Kidney glomerular epithelial cell (primary cell): ENCODE measurements around the gene STAMBP.
"Not testable (repeated sequence)": the region's sequence is repeated elsewhere in the genome, so short reads cannot be mapped to it uniquely, and the experiment has no call there.

Experiments used
- DNase-seq: peaks from one replicate; lab custom pipeline; 2025; lab: John Stamatoyannopoulos, UW

Gene STAMBP

GRCh38 chr2:73837847-73838585 is 9.3 kb downstream of the STAMBP start:
- DNase-seq, result no peak

GRCh38 chr2:73838889-73839534 is 10.3 kb downstream of the STAMBP start:
- DNase-seq, result peak; percentile 42

- DNase-seq, result no peak
These were observed 11.1 kb downstream of the STAMBP start for GRCh38 chr2:73839653-73840411.

- DNase-seq, result no peak
These were observed 13.4 kb downstream of the STAMBP start for GRCh38 chr2:73841912-73842738.

- DNase-seq, result no peak
These were observed 13.9 kb downstream of the STAMBP start for GRCh38 chr2:73842739-73843019.

- no peak for DNase-seq
These were observed 15.3 kb downstream of the STAMBP start for GRCh38 chr2:73844087-73844486.

GRCh38 chr2:73850009-73850408 is 21.2 kb downstream of the STAMBP start:
- no peak for DNase-seq

GRCh38 chr2:73851274-73851673 is 22.5 kb downstream of the STAMBP start:
- no peak for DNase-seq

GRCh38 chr2:73852020-73852419 is 23.3 kb downstream of the STAMBP start:
- peak; percentile 22 for DNase-seq

- DNase-seq, result no peak
These were observed 26.8 kb downstream of the STAMBP start for GRCh38 chr2:73855526-73855925.

GRCh38 chr2:73856214-73856613 is 27.5 kb downstream of the STAMBP start:
- no peak for DNase-seq

GRCh38 chr2:73859721-73860586 is 31.2 kb downstream of the STAMBP start:
- DNase-seq, result peak; percentile 61

GRCh38 chr2:73862987-73863386 is 34.2 kb downstream of the STAMBP start:
- DNase-seq, result no peak

- no peak for DNase-seq
These were observed 39.6 kb downstream of the STAMBP start for GRCh38 chr2:73868204-73868978.

GRCh38 chr2:73870084-73870483 is 41.3 kb downstream of the STAMBP start:
- DNase-seq, result peak; percentile 6

- no peak for DNase-seq
These were observed 48.5 kb downstream of the STAMBP start for GRCh38 chr2:73877071-73877802.

- not testable (repeated sequence) for DNase-seq
These were observed 49.2 kb downstream of the STAMBP start for GRCh38 chr2:73877984-73878383.

- DNase-seq, result no peak
These were observed 56.6 kb downstream of the STAMBP start for GRCh38 chr2:73885406-73885805.

GRCh38 chr2:73886357-73886756 is 57.6 kb downstream of the STAMBP start:
- no peak for DNase-seq
